ENCODE data around the gene CABYR. TPM values are rescaled to one million over a fixed set of nuclear protein-coding genes. Genes with fewer than 3 reads are reported as not detected.

The CABYR gene
- total RNA-seq, 1 donor: 0.84 TPM

DNA sequence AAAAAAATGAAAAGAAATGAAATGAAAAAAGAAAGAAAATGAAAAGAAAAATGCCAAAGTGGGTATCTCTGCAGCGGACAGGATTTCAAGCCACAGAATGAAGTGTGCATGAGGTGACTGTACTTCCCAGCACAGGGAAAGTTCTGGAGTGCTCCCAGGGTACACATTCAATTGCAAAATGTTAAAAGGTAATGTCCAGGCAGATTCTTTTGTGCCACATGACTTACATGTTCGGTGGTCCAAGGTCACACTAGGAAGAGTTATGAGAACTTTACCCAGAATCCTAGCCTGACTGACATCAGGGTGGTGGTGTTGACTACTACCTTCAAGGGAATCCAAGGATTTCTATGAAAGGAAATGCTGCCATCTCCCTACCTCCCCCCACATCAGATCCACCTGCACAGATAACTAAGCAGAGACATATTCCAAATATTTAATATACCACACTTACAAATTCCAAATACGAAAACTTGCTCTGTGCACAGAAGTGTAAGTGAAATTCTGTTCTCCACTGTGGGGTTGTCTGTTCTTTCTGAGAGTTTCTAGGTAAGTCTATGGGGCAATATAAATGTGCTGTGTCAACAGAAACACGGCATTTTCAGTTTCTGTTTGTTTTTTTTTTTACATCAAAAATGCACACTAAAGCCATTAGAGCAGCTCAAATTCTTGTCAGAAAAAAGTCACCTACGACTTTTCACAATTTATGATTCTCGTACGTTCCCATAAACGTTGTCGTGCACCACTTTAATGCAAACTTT lies 56.6 kb downstream of the CABYR start:
- Histone ChIP-seq H3K4me3 (ENCODE audit: low read length) (no peak overlapping the region), H3K27me3 (ENCODE audit: insufficient read depth, low read length) (no peaks in the 10 kb centered on the region), H3K9me3 (ENCODE audit: low read depth, low read length) (no peaks in the 10 kb centered on the region), H3K4me1 (ENCODE audit: insufficient read depth, low read length) (no peaks in the 10 kb centered on the region)

DNA sequence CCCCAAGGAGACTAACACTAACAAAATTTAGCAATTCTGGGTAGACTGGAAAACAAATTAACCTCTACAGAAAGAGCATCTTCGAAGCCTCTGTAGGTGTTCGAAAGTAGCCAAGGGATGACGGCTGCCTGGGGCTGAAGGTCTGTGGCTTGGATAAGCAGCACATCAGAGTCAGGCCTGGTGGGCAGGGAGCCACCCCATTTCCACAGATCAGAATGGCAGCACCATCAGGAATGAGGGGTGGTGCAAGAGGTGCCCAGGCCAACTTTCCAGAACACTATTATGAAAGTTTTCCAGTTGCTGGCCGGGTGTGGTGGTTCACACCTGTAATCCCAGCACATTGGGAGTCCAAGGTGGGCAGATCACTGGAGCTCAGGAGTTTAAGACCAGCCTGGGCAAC lies 57.9 kb downstream of the CABYR start:
- Histone ChIP-seq H3K4me1 (ENCODE audit: insufficient read depth, low read length) (no peaks in the 10 kb centered on the region), H3K9me3 (ENCODE audit: low read depth, low read length) (no peaks in the 10 kb centered on the region), H3K27me3 (ENCODE audit: insufficient read depth, low read length) (no peaks in the 10 kb centered on the region), H3K4me3 (ENCODE audit: low read length) (no peak overlapping the region)

DNA sequence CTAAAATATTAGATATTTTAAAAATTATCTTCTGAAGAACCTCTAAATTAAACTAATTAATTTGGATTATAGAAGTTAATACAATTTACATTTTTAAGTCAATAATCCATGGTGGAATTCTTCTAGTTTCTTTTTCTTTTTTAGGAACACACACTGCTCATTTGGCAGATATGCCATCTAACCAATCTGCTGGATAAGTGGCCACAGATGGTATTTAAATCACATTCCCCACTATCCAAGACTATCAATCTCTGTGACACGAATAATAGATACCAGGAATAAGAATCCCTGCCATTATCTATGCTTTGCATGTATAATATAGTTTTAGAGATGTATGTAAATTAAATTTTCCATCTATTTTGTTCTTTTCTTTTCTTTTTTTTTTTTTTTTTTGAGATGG lies 58.5 kb downstream of the CABYR start:
- Histone ChIP-seq H3K9me3 (ENCODE audit: low read depth, low read length) (no peaks in the 10 kb centered on the region), H3K27me3 (ENCODE audit: insufficient read depth, low read length) (no peaks in the 10 kb centered on the region), H3K4me1 (ENCODE audit: insufficient read depth, low read length) (no peaks in the 10 kb centered on the region), H3K4me3 (ENCODE audit: low read length) (no peak overlapping the region)

DNA sequence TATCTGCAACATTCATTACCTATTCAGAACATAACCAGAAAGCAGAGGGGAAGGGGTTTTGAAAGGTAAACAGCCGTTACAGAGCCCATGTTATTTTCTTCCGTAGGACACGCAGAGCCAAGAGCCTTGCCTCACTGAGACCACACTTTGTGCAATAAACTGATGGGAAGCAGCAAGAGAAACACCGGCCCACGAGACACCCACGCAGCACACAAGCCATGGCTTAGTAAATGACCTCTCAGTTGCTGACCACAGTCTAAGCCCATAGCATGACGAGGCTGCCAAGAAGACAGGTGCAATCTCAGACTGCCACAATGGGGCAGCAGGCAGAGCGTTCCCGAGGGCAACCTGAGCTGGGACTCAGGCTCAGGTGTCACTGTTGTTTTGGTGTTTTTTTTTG lies 59.6 kb downstream of the CABYR start:
- no peak overlapping the region for H3K4me3 ChIP-seq (ENCODE audit: low read length)

GRCh38 chr18:24199372-24199962 lies 60.6 kb downstream of the CABYR start:
- Histone ChIP-seq H3K27me3 (ENCODE audit: insufficient read depth, low read length) (no peaks in the 10 kb centered on the region), H3K4me3 (ENCODE audit: low read length) (no peak overlapping the region), H3K9me3 (ENCODE audit: low read depth, low read length) (no peaks in the 10 kb centered on the region), H3K4me1 (ENCODE audit: insufficient read depth, low read length) (no peaks in the 10 kb centered on the region)

More for the DNA sequence above, 59.6 kb downstream of the CABYR start:
- no peaks in the 10 kb centered on the region for H3K4me1 ChIP-seq (ENCODE audit: insufficient read depth, low read length)
- H3K9me3 ChIP-seq (ENCODE audit: low read depth, low read length): no peaks in the 10 kb centered on the region
- no peaks in the 10 kb centered on the region for H3K27me3 ChIP-seq (ENCODE audit: insufficient read depth, low read length)

DNA sequence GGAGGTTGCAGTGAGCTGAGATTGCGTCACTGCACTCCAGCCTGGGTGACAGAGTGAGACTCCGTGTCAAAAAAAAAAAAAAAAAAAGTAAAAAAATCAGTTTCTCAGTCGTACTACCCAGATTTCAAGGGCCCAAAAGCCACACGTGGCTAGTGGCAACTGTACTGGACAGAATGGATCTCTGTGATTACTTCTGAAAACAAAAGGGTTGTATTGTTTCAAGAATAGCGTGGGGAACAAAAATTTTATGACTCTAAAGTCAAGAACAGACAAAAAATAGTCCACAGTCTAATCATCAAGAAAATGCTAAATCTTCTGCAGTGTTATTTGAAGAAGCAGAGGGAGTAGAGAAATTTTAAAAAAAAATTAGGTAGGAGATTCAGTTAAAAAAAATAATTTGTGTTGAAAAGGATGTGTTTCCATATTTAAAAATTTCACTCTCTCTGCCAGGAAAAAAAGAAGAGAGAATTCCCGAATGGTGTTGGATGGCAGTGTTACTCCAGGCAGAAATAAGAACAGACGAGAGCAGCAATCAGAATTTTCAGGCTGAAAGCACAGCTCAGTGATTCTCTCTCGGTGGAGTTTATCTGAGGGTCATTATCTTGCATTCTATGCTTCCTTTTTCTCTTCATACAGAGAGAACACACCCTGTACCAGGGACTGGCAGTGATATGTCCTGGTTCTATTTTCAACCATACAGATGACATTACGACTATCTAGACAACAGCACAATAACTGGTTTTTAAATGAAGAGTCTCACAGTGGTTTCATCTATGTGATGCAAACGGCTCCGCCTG lies 61.8 kb downstream of the CABYR start:
- H3K27me3 ChIP-seq (ENCODE audit: insufficient read depth, low read length): no peaks in the 10 kb centered on the region
- H3K9me3 ChIP-seq (ENCODE audit: low read depth, low read length): no peaks in the 10 kb centered on the region
- H3K4me1 ChIP-seq (ENCODE audit: insufficient read depth, low read length): no peaks in the 10 kb centered on the region
- no peak overlapping the region for H3K4me3 ChIP-seq (ENCODE audit: low read length)

DNA sequence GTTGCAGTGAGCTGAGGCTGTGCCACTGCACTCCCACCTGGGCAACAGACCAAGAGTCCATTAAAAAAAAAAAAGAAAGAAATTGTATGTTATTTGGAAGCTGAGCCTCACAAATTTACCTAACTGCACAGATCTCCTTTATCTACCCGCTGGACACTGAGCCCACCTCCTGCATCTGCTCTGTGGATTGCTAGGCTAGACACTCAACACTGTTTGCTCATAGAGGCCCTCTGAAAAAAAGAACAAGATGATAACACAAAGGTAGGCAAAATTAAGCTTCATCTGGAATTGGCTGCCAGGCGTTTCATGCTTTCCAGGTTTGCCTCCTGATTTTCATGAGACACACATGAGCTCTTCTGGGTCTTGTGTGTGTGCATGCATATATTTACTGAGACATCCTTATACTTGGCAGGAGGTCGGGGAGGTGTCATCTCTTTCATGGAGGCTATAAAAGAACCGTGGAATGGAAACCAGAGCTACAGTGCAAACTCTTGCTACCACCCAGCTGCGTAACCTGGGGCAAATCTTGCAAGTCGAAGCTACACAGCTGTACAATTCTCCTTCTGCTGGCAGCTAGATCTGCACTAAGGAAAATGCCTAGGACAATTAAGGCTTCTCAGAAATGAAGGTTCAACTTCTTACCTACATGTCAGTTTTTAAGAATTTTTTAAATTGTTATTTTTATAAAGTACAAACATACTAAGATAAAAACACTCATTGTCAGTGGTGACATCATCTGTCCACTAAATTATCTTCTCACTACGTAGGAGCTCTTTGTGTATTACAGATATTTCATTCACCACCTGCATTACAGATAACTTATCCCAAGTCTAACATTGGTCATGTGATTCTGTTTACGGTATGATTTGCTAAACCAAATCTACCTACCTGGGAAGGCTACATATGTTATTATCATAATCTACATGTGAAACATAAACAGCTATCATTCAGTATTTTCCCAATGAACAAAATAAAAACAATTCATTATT lies 63.1 kb downstream of the CABYR start:
- H3K4me3 ChIP-seq (ENCODE audit: low read length): no peak overlapping the region
- no peaks in the 10 kb centered on the region for H3K27me3 ChIP-seq (ENCODE audit: insufficient read depth, low read length)
- no peaks in the 10 kb centered on the region for H3K9me3 ChIP-seq (ENCODE audit: low read depth, low read length)
- no peaks in the 10 kb centered on the region for H3K4me1 ChIP-seq (ENCODE audit: insufficient read depth, low read length)

- Histone ChIP-seq H3K4me3 (ENCODE audit: low read length) (no peak overlapping the region), H3K4me1 (ENCODE audit: insufficient read depth, low read length) (no peaks in the 10 kb centered on the region), H3K9me3 (ENCODE audit: low read depth, low read length) (no peaks in the 10 kb centered on the region), H3K27me3 (ENCODE audit: insufficient read depth, low read length) (no peaks in the 10 kb centered on the region)
These were observed 66.0 kb downstream of the CABYR start for GRCh38 chr18:24204904-24205303.

DNA sequence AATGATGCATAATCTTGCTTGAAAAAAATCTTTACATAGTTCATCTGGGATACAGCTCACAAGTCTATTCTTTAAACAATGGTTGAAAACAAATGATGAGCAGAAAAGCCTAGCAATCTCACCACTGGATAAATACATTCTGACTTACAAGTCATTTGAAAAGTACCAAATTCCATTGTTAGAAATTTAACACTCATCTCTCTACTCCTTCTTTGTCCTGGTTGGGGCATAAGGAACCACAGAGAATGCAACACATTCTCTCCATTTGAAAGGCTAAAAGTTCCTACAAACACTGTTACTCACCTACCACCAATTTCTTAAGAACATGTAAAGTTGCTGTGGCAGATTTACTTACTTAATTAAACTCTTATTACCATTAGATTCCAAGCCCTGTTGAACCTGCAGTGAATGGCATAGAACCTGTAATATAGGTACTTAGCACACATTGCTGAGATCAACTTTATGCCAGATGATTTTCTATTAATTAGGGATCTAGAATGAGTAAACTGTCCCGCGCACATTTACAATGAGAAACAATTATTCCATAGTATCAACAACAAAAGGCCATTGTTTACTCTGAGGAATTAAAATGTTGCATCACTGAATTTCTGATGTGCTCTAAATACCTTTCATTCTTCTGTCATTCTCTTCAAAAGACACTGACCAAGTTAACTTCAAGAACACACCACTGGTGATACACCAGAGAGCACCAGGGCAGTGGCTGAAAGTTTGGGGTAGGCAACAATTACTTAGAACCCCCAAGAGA lies 69.6 kb downstream of the CABYR start:
- no peak overlapping the region for H3K4me3 ChIP-seq (ENCODE audit: low read length)
- no peaks in the 10 kb centered on the region for H3K27me3 ChIP-seq (ENCODE audit: insufficient read depth, low read length)
- H3K9me3 ChIP-seq (ENCODE audit: low read depth, low read length): no peaks in the 10 kb centered on the region
- H3K4me1 ChIP-seq (ENCODE audit: insufficient read depth, low read length): no peaks in the 10 kb centered on the region

GRCh38 chr18:24209558-24209957 lies 70.7 kb downstream of the CABYR start:
- no peaks in the 10 kb centered on the region for H3K4me1 ChIP-seq (ENCODE audit: insufficient read depth, low read length)
- no peaks in the 10 kb centered on the region for H3K27me3 ChIP-seq (ENCODE audit: insufficient read depth, low read length)
- no peak overlapping the region for H3K4me3 ChIP-seq (ENCODE audit: low read length)
- H3K9me3 ChIP-seq (ENCODE audit: low read depth, low read length): no peaks in the 10 kb centered on the region

Other genes starting within 250 kb of the CABYR start
- gene TTC39C, start 124.3 kb upstream of the CABYR start, total RNA-seq: 81.8 TPM

Data from mononuclear cell (primary cell).